Mesenteric fat pad (tissue), 1 donor: ENCODE results near the gene LYSMD3. TPM values are rescaled to one million over a fixed set of nuclear protein-coding genes. Genes with fewer than 3 reads are reported as not detected.

Experiments
- DNase-seq: peaks from one replicate; pipeline ENCODE4 v3.0.0-alpha.2; 2020; ENCODE audit warnings: low spot score
- total RNA-seq: library from RNA; stranded (reverse); fragmentation: NEBNext Ultra II Directional; extraction: Animal tissue kit (Norgen Biotek cat#: 25700); gene quantifications from one replicate; pipeline ENCODE4 v1.2.1, GENCODE V29; 2021
- donor health status: DM: yes; HTN: yes; CAD: no.

Gene LYSMD3
- total RNA-seq, 1 donor from 2014 or later, result 20.1 TPM

DNA sequence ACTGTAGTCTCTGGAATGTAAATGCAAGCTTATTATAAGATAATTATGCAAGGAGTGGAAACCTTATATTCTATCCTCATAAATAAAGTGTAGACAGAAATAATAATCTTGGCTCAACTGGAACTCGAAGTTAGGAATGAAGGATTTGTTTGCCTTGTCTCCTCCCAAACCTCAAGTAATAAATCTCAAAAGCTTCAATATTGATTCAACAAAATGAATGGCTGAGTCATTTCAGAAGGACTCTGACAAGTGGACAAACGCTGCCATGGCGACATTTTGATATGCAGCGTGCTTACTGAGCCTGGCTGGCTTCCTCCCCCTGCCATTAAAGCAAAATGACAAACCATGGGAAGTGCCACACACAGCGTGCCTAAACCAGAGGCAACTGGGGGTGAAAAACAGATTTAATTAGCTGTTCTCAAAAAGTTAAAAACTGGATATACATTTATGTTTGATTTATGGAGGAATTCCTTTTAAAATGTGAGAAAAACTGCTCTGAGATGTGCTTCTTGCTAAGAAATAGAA is 18.7 kb upstream of the LYSMD3 start:
- no peak for DNase-seq

DNA sequence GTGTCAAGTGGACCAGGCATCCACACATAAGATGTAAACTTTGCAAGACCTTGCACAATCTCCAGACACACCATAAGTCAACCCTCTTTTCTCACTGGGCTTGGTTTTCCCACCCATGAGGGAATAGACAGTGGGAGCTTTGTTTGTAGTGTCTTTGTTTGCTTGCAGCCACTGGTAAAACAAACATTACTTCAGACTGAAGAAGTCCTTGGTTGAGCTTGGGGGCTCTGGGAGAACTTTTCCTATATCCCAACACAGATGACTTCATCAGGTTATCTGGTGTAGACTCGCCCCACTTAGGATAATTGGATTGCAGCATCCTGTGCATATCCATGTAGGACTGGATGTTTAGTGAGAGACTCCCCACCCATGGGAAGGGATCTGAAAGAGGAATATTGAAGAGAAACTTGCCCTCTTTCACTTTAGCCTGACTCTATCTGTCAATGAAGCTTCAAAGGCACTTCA is 17.7 kb upstream of the LYSMD3 start:
- DNase-seq, result no peak

DNA sequence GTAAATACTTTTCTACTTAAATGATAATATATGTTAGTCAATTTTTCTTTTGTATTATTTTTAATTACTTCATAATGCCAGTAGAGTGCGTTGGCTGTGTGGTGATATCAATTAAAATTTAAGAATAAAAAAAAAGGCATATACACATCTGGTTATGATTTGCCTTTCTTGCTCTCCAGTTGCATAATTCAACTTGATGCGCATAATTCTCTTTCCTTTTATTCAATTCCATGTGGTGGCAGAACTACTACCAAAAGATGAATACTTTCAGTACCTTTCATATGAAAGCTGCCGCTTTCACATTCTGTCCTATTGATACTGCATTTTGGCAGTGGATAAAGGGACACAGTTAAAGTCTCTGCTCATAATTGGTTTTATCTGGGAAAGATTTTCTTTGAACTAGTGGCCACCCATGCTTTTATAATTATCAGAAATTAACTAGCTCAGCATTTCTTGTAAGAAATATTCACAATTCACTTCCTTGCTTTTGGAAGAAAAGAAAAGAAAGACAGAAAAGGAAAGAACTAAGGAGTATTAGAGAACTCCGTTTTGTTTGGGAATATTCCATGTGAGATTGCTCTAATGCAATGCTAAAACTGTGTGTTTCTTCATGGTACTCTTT is 16.9 kb upstream of the LYSMD3 start:
- DNase-seq, result no peak

DNA sequence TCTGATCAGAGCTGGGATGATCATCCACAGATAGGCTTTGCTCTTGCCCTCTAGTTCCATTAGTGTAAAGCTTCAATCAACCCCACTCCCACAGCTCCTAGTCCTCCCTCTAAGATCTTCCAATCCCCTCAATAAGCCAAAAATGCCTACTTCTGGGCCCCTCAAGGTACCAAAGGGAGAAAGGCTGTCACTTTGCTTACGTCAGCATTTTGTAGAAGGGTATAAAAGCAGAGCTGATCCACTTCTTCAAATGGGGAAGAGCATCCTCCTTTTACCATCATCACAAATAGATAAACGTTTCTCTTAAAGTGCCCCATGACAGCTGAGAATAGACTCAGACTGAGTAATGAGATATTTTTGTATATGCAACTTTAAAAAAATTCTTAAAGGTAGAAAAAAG is 16.1 kb upstream of the LYSMD3 start:
- DNase-seq, result no peak

DNA sequence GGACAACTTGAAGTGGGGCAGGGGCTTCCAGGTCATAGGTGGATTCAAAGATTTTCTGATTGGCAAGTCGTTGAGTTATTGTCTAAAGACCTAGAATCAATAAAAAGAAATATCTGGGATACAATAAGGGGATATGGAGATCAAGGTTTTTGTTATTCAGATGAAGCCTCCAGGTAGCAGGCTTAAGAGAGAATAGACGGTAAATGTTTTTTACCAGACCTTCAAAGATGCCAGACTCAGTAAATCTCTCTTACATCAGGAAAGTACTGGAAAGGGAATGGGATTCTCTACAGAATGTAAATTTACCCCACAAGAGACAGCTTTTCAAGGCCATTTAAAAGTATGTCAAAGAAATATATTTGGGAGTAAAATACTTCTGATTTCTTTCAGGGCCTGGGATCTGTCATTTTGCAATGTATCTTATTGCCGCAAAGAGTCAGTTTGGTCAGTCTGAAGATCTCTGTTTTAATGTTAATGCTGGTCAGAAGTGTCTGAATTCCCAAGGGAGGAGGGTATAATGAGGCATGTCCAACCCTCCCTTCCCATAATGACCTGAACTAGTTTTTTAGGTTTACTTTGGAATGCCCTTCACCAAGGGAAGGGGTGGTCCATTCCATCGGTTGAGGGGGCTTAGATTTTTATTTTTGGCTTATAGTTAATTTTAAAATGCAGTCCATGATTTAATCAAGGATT is 13.6 kb upstream of the LYSMD3 start:
- no peak for DNase-seq

- DNase-seq, result no peak
These were observed 5.5 kb upstream of the LYSMD3 start for GRCh38 chr5:90534922-90535321.

- no peak for DNase-seq
These were observed 4.4 kb upstream of the LYSMD3 start for GRCh38 chr5:90533794-90534193.

DNA sequence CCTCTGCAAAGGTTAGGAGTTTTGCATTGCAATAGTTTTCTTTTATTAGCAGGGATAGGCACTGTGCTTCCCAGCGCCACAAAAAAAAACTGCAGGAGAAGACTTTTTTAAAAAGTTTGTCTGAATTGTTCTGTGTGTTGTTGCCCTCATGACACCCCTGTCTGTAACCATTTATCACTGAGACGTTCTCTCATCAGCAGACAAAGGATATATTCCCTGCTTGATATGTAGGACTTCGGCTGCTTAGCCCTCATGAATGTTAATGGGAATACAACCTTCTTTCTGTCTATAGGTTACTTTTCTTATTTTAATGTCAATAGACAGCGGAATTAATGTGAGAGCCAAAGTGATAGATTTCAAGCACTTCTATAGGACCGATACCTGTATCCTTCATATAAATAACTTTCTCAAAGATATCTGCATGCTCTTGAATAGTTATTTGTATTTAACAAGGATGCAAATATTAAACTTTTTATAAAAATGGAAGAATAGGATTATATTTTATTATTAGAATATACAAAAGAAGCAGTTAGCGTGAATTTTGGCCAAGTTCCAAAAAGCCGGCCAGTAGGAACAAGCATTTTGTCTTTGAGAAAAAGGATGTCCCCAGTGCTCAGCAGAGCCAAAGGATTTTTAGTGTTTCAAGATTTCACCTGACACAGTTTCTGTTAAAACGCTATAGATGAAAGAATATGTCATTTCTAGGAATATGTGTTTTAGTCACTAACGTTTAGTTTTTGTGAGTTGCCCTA is 1.5 kb upstream of the LYSMD3 start:
- no peak for DNase-seq

GRCh38 chr5:90529939-90530677 is 724 bp upstream of the LYSMD3 start:
- no peak for DNase-seq

- DNase-seq, result no peak
These were observed 687 bp downstream of the LYSMD3 start for GRCh38 chr5:90528601-90529193.

- no peak for DNase-seq
These were observed 10.3 kb downstream of the LYSMD3 start for GRCh38 chr5:90519081-90519480.

DNA sequence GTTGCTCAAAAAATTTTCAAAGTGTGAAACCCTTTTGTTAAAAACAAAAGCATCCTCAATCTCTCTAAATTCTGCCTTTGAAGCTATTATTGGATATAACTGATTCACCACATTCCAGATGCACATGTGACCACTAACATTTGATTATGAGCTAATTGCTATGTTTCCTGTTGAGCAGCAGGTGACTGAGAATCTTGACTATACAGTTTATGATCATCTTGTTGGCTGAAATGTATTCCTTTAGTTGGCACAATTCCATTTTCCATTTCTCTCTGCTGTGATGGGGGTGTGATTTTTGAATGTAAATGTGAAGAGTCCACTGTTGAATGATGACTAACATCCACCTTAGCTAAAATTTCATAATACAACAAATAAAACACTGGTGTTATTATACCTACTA is 10.7 kb downstream of the LYSMD3 start:
- DNase-seq, result no peak

DNA sequence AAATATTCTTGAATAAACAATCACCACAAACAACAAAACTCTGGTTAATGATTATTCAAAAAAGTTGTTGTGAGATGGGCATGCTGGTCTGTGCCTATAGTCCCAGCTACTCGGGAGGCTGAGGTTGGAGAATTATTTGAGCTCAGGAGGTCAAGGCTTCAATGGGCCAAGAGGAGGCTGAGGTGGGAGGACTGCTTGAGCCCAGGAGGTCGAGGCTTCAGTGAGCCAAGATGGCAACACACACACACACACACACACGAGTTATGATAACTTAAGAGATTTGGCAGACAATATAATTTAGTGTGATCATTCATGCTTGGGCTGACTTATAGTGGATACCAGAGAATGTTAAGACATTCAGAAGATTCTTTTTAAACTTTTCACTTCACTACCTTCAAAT is 14.9 kb downstream of the LYSMD3 start:
- DNase-seq, result no peak

DNA sequence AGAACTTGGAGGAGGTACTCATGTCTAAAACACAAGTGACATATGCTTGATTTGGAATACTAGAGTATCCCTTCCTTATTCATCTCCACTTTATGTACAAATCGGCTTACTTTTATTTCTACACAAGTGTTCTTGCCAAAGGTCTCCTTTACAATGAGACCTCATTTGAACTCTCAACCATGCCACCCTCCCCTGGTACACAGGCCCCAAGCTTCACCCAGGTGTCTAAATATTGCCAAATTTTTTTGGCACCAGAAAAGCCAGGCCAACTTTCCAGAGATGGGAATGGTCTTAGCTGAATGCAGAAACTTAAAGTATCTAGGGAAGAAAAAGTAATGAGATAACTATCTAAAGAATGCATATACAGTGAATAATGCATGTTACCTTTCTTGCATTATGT is 18.9 kb downstream of the LYSMD3 start:
- no peak for DNase-seq

DNA sequence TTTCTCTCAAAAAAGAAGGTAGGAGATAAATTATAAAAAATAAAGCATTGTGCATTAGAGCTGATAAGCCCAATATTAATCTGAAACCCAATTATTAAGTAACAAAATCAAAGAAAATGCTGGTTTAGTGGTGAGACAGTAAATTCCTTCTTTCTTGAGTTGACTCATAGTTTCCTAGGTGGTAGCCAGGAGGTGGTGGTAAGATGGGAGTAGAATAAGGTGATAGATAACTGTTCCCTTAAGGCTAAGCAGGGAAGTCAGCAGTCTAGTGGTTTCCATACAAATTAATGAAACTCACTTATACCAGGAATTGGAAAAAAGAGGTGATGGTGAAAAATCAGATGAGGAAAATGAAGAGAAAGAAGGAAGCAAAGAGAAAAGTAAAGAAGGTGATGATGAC is 23.2 kb downstream of the LYSMD3 start:
- no peak for DNase-seq

DNA sequence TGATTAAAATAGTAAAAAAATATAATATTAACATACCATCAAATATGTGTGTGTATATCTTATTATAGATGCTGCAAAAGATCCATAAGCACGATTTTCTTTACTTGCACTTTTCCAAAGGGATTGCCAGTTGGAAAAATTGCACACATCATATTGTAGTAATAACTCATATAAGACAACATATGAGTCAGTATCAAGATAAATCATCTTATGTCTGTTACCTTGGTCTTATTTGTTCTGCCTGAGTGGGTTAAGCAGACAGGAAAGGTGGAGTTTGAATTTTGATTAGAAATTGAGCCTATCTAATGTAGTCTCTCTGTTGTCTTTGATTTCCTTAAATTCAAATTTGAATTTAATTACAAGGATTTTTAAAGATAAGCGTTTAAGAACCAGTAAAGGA is 24.6 kb downstream of the LYSMD3 start:
- no peak for DNase-seq

GRCh38 chr5:90503596-90503995 is 25.8 kb downstream of the LYSMD3 start:
- DNase-seq, result no peak

DNA sequence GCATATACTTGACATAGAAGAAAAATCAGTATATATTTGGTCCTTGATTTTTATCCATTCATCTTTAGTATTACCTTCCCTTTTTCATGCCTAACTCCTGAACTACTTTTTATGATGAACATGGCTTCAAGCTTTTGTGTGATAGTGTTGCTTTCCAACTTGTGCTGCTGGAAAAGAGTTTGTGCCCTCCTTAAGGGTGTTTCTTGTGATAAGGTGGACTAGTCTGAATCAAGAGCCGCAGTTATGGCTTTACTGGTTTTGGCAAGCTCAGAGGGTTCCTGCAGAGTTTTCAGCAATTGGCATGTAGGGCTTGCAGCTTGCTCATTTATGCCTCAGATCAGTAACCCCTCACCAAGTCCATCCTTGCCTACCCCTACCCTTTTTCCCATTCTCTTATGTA is 34.2 kb downstream of the LYSMD3 start:
- no peak for DNase-seq

DNA sequence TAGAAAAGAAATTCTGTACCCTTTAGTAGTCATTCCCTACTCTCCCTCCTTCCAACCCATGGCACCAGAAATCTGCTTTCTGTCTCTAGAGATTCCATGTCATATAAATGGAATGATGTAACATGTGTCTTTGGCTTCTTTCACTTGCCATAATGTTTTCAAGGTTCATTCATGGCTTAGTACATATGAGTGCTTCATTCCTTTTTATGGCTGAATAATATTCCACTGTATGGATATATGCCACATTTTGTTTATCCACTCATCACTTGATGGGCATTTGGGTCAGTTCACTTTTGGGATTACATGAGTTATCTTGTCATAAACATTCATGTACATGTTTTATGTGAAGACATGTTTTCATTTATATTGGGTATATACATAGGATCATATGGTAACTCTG is 35.3 kb downstream of the LYSMD3 start:
- no peak for DNase-seq

DNA sequence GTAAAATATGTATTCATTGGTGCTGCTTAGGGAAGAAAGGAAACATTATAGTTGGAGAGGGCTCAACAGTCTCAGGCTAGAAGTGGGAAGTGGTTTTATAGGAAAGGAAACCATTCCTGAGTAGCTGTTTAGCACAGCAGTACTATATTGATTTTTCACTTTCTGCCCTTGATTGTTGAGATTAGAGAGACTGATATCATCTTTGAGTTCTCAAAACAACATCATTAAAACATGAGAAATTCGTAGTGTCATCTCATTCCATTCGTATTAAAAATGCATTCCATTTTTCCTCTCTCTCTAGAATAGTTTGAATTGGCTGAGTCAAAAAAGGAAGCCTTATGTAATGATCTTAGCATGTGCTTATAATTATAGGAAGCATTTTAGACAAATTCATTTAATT is 40.6 kb downstream of the LYSMD3 start:
- DNase-seq, result no peak

DNA sequence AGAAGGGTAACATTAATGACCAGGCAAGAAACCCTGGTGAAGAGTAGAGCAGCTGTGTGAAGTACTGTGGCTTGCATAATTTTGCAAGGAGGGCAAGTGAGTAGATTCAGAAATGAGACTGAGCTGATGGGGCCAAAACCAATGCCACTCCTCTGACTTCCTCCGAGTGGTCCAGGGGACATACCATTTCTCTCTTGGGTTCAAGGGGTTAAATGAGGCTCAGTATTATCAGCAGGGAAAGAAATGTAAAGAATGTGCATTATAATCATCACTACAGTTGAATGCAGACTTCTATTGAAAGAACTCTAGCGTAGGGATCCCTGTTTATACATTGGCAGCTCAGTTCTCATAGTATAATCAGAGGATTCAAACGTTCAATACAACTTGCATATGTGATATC is 44.8 kb downstream of the LYSMD3 start:
- no peak for DNase-seq
